Nephron (organoid): ENCODE results near the gene SKA2.
A peak's percentile ranks its signal among the peaks of the same experiment; 100 is the strongest.
"Not testable (repeated sequence)": the region's sequence is repeated elsewhere in the genome, so short reads cannot be mapped to it uniquely, and the experiment has no call there.

ENCODE experiments used
- H3K27ac Mint-ChIP-seq, 3 experiments: 2 replicates each; pipeline ENCODE4 v1.8.0; 2020; ENCODE audit warnings: mixed read lengths in 3 of 3, mild to moderate bottlenecking in 2 of 3, moderate library complexity in 1 of 3
- H3K27me3 Mint-ChIP-seq: 2 replicates; pipeline ENCODE4 v1.8.0; 2021; ENCODE audit warnings: low read depth, mild to moderate bottlenecking, moderate library complexity, mixed read lengths
- H3K36me3 Mint-ChIP-seq: 2 replicates; pipeline ENCODE4 v1.8.0; 2020; ENCODE audit warnings: low read depth, mixed read lengths
- H3K4me1 Mint-ChIP-seq: 2 replicates; pipeline ENCODE4 v1.8.0; 2020; ENCODE audit warnings: mixed read lengths
- H3K4me3 Mint-ChIP-seq, 3 experiments: 2 replicates each; pipeline ENCODE4 v1.8.0; 2020; ENCODE audit warnings: mild to moderate bottlenecking in 3 of 3, mixed read lengths in 3 of 3, moderate library complexity in 2 of 3
- H3K9me3 Mint-ChIP-seq: 2 replicates; pipeline ENCODE4 v1.8.0; 2020; ENCODE audit warnings: mixed read lengths
- TF ChIP-seq, protein P1 (sequence below), 3 experiments: fragments of 200-600 bp; sonication (generic); IDR thresholded peaks; one replicate each; pipeline ENCODE4 v1.5.0; 2021; ENCODE audit warnings: antibody characterized with exemption in 3 of 3; ENCODE audit not compliant: unreplicated experiment in 3 of 3

SKA2 gene

DNA sequence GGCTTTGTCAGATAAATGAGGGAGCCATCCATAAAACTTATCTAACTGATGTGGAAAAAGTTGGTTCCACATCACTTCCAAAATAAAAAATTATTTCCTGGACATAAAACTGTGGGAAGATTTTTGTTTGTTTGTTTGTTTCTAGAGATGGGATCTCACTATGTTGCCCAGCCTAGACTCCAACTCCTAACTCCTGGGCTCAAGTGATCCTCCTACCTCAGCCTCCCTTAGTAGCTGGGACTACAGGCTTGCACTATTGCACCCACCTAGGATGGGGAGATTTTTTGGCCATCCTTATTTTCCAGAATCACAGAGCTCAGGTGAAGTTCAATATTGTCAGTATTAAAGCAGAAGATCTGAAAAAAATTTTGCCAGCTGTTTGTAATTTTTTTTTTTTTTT, 31.0 kb upstream of the SKA2 start:
- Mint-ChIP-seq H3K27me3 (no peaks in the 10 kb centered on the region), H3K4me3 (no peak overlapping the region), H3K27ac (no peak overlapping the region), H3K9me3 (no peaks in the 10 kb centered on the region), H3K36me3 (peaks cover 23% of the 10 kb centered on the region), H3K4me1 (no peaks in the 10 kb centered on the region)
- TF ChIP-seq, protein P1, sequence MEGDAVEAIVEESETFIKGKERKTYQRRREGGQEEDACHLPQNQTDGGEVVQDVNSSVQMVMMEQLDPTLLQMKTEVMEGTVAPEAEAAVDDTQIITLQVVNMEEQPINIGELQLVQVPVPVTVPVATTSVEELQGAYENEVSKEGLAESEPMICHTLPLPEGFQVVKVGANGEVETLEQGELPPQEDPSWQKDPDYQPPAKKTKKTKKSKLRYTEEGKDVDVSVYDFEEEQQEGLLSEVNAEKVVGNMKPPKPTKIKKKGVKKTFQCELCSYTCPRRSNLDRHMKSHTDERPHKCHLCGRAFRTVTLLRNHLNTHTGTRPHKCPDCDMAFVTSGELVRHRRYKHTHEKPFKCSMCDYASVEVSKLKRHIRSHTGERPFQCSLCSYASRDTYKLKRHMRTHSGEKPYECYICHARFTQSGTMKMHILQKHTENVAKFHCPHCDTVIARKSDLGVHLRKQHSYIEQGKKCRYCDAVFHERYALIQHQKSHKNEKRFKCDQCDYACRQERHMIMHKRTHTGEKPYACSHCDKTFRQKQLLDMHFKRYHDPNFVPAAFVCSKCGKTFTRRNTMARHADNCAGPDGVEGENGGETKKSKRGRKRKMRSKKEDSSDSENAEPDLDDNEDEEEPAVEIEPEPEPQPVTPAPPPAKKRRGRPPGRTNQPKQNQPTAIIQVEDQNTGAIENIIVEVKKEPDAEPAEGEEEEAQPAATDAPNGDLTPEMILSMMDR (IDR thresholded peaks at IDR 0.05; ENCODE audit: unreplicated experiment in 3 of 3): no peak

DNA sequence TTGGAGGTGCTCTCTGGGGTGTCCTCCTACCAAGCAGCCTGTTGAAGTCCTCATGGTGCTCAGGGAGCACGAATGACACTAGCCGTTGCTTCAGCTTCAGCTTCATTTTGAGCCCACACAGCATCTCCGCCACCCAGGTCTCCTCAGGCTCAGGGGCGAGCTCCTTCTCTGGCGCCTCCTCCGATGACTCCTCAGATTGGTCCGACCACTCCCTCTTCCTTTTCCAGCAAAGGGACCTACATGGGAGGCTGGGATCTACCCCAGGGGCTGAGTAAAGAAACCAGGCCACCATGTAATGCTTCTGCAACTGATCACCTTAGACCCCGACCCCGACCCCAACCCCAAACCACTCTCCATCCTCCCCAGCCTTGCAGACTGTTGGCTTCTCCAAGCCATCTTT, 26.5 kb upstream of the SKA2 start:
- Mint-ChIP-seq H3K4me1 (no peaks in the 10 kb centered on the region), H3K27me3 (no peaks in the 10 kb centered on the region), H3K4me3 (no peak overlapping the region), H3K9me3 (no peaks in the 10 kb centered on the region), H3K36me3 (peaks cover 16% of the 10 kb centered on the region), H3K27ac (no peak overlapping the region)
- TF ChIP-seq, protein P1 (IDR thresholded peaks at IDR 0.05; ENCODE audit: unreplicated experiment in 3 of 3): no peak

DNA sequence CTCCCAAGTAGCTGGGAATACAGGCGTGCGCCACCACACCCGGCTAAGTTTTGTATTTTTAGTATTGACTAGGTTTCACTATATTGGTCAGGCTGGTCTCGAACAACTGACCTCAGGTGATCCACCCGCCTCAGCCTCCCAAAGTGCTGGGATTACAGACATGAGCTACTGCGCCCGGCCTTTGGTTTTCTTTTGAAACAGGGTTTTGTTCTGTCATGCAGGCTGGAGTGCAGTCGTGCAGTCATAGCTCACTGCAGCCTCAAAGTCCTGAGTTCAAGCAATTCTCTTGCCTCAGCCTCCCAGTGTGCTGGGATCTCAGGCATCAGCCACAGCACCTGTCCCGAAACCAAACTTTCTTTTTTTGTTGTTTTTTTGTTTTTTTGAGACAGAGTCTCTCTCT, 25.6 kb upstream of the SKA2 start:
- no peaks in the 10 kb centered on the region for H3K4me1 Mint-ChIP-seq

DNA sequence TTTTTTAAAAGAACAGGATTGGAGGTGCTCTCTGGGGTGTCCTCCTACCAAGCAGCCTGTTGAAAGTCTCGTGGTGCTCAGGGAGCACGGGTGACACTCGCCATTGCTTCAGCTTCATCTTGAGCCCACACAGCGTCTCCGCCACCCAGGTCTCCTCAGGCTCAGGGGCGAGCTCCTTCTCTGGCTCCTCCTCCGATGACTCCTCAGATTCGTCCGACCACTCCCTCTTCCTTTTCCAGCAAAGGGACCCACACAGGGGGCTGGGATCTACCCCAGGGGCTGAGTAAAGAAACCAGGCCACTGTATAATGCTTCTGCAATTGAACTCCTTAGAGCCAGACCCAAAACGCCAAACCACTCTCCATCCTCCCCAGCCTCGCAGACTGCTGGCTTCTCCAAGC, 24.6 kb upstream of the SKA2 start:
- not testable (repeated sequence) for H3K9me3 Mint-ChIP-seq, H3K4me1 Mint-ChIP-seq, H3K27me3 Mint-ChIP-seq, H3K4me3 Mint-ChIP-seq, H3K27ac Mint-ChIP-seq
- H3K36me3 Mint-ChIP-seq: peaks cover 13% of the 10 kb centered on the region

More for the DNA sequence above, 25.6 kb upstream of the SKA2 start:
- H3K4me3 Mint-ChIP-seq: no peak overlapping the region
- peaks cover 17% of the 10 kb centered on the region for H3K36me3 Mint-ChIP-seq
- no peaks in the 10 kb centered on the region for H3K27me3 Mint-ChIP-seq
- no peak overlapping the region for H3K27ac Mint-ChIP-seq
- TF ChIP-seq, protein P1 (IDR thresholded peaks at IDR 0.05; ENCODE audit: unreplicated experiment in 3 of 3): no peak
- H3K9me3 Mint-ChIP-seq: no peaks in the 10 kb centered on the region

DNA sequence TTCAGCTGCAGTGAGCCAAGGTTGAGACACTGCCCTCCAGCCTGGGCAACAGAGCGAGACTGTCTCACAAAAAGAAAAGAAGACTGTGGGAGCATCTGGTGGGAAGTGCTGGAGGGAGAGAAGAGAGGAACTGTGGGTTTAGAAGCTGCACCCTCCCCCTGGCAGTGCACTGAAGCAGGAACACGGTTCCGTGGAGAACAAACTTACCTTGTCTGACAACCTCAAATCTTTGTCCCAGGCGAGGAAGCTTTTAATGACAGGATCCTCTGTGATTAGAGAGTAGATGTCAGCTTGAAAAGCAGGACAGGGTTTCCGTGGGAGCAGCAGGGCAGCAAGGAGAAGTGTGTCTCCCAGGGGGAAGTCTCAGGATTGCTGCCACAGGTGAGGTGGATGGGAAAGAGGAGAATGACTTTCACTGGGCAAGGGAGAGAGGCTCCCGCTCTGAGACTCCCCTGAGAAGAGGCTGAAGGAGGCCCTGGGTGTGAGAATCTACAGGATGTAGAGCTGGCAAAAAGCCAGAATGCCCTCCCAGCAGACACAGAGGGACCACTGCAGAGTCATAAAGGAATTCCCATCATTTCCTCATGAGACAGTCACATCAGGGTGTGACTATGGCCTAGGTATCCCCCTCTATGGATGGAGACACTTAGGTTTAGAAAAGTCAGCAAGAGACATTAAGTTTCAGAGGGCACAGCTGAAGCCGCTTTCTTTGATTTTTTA, 23.4 kb upstream of the SKA2 start:
- no peak overlapping the region for H3K4me3 Mint-ChIP-seq
- H3K27ac Mint-ChIP-seq: peak overlapping the region in 1 of 3 experiments; percentile 22
- no peaks in the 10 kb centered on the region for H3K4me1 Mint-ChIP-seq
- TF ChIP-seq, protein P1 (IDR thresholded peaks at IDR 0.05; ENCODE audit: unreplicated experiment in 3 of 3): no peak
- H3K36me3 Mint-ChIP-seq: peaks cover 24% of the 10 kb centered on the region
- H3K9me3 Mint-ChIP-seq: no peaks in the 10 kb centered on the region
- no peaks in the 10 kb centered on the region for H3K27me3 Mint-ChIP-seq

DNA sequence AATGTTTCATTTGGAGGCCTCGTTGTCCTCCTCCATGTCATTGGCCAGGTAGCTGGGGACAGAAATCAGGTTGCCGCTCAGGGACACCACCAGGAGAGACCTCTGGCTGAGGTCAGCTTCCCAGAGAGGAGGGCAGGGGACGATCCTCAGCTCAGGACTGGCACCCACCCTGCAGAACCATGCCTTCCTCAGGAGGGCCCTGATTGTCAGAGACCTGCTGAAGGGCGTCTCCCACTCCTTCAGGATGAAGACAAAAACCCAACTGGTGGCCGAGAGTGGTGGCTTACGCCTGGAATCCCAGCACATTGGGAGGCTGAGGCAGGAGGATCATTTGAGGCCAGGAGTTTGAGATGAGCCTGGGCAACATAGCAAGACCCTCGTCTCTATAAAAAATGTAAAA, 20.1 kb upstream of the SKA2 start:
- Mint-ChIP-seq H3K4me3 (no peak overlapping the region), H3K27me3 (no peaks in the 10 kb centered on the region), H3K36me3 (peaks cover 33% of the 10 kb centered on the region), H3K27ac (no peak overlapping the region), H3K4me1 (no peaks in the 10 kb centered on the region), H3K9me3 (no peaks in the 10 kb centered on the region)
- TF ChIP-seq, protein P1 (IDR thresholded peaks at IDR 0.05; ENCODE audit: unreplicated experiment in 3 of 3): no peak
